ENCODE data around the gene HOXA7. TPM values are rescaled to one million over a fixed set of nuclear protein-coding genes. Genes with fewer than 3 reads are reported as not detected.

The HOXA7 gene
- total and polyA plus RNA-seq, 4 donors: 1.0 to 2.2 (median 1.4) TPM

DNA sequence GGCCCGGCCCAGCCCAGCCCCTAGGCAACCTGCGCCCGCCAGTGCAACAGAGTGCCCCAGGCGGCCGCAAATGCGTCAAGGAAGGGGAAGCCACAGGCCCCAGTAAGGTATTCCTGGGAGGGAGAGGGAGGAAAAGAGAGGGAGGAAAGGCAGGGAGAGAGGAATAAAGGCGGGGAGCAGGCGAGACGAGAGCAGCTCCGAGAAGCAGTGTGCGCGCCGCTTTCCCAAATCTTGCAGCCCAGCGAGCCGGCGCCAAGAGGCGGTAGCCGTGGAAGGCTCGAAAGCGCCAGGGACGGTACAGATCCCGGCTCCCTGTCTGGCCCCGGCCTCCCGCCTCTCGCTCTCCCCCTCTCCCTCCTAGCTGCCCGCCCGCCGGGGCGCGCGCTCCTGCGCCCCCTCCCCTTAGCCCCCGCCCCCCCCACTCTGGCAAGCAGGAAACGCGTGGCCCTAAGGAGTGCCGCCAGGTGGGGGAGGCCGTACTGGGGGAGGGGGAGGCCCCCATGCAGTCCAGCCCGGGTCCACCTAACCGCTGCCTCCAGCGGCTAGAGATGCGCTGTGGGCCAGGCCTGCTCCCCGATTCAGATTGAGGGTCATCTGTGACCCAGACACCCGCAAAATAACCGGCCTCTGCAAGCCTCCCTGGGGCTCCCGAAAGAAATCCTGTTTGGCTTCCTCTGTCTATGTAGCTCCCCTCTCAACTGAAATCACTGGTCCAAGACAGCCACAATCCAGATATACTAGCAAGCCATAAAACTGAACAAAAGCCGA lies 13.4 kb upstream of the HOXA7 start:
- 3 to 7% methylated on average over 23 to 46 of the region's 46 CpGs for WGBS, 2 donors
- TF ChIP-seq, protein P1, sequence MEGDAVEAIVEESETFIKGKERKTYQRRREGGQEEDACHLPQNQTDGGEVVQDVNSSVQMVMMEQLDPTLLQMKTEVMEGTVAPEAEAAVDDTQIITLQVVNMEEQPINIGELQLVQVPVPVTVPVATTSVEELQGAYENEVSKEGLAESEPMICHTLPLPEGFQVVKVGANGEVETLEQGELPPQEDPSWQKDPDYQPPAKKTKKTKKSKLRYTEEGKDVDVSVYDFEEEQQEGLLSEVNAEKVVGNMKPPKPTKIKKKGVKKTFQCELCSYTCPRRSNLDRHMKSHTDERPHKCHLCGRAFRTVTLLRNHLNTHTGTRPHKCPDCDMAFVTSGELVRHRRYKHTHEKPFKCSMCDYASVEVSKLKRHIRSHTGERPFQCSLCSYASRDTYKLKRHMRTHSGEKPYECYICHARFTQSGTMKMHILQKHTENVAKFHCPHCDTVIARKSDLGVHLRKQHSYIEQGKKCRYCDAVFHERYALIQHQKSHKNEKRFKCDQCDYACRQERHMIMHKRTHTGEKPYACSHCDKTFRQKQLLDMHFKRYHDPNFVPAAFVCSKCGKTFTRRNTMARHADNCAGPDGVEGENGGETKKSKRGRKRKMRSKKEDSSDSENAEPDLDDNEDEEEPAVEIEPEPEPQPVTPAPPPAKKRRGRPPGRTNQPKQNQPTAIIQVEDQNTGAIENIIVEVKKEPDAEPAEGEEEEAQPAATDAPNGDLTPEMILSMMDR (IDR thresholded peaks at IDR 0.05; ENCODE audit: control extremely low read depth, extremely low read depth): no peak
- H3K9me3 ChIP-seq (ENCODE audit: control insufficient read depth in 4 of 4, insufficient read depth in 3 of 4, low read length in 3 of 4): peaks cover 0 to 15% (median 0%) of the 10 kb centered on the region in 4 donors
- DNase-seq: peak in 1 of 3 donors; percentile 36
- no peak overlapping the region for H3K27ac ChIP-seq (ENCODE audit: low read depth in 1 of 2, low read length in 1 of 2)
- no peak overlapping the region for H3K4me3 ChIP-seq
- peaks cover 0 to 30% (median 7%) of the 10 kb centered on the region in 5 donors for H3K4me1 ChIP-seq (ENCODE audit: control insufficient read depth in 5 of 5, insufficient read depth in 5 of 5, low read length in 5 of 5)
- H3K27me3 ChIP-seq (ENCODE audit: control insufficient read depth in 3 of 3, insufficient read depth in 3 of 3, low read length in 2 of 3): peaks cover 16 to 91% (median 82%) of the 10 kb centered on the region in 3 donors
- ATAC-seq (ENCODE audit: insufficient read depth, low FRiP score): no peak
- H3K9ac ChIP-seq (ENCODE audit: insufficient read depth in 1 of 2, low read length in 2 of 2): peak overlapping the region in 1 of 2 donors; percentile 23
- H3K36me3 ChIP-seq (ENCODE audit: control insufficient read depth in 4 of 4, insufficient read depth in 4 of 4, low read length in 4 of 4): no peaks in the 10 kb centered on the region

- Histone ChIP-seq H3K27me3 (ENCODE audit: control insufficient read depth in 3 of 3, insufficient read depth in 3 of 3, low read length in 2 of 3) (peaks cover 8 to 97% (median 91%) of the 10 kb centered on the region in 3 donors), H3K36me3 (ENCODE audit: control insufficient read depth in 4 of 4, insufficient read depth in 4 of 4, low read length in 4 of 4) (no peaks in the 10 kb centered on the region), H3K27ac (ENCODE audit: low read depth in 1 of 2, low read length in 1 of 2) (no peak overlapping the region), H3K9ac (ENCODE audit: insufficient read depth in 1 of 2, low read length in 2 of 2) (no peak overlapping the region), H3K4me3 (no peak overlapping the region), H3K4me1 (ENCODE audit: control insufficient read depth in 5 of 5, insufficient read depth in 5 of 5, low read length in 5 of 5) (peaks cover 0 to 30% (median 5%) of the 10 kb centered on the region in 5 donors), H3K9me3 (ENCODE audit: control insufficient read depth in 4 of 4, insufficient read depth in 3 of 4, low read length in 3 of 4) (peaks cover 0 to 12% (median 0%) of the 10 kb centered on the region in 4 donors)
- 15 to 40% methylated on average over 25 of the region's 25 CpGs for WGBS, 2 donors
- TF ChIP-seq, protein P1 (IDR thresholded peaks at IDR 0.05; ENCODE audit: control extremely low read depth, extremely low read depth): no peak
- DNase-seq: peak in 1 of 3 donors; percentile 45
- ATAC-seq (ENCODE audit: insufficient read depth, low FRiP score): no peak
Measured at GRCh38 chr7:27168265-27168947, 11.9 kb upstream of the HOXA7 start.

DNA sequence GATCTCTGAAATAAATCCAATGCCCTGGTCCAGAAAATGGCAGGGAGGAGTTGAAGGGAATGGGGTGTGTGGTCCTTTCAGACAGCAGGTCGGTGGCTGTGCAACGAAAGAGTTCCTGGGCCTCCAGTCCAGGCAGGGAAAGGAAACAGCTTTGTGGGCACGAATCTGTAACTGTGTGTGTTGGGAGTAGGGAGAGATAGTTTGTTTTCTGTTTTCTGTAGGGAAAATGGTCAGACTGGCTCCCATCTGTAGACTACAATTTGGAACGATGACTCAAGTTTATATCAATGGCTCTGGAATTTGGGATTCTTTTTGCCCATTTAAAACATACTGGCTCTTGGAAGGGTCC lies 11.4 kb upstream of the HOXA7 start:
- Histone ChIP-seq H3K36me3 (ENCODE audit: control insufficient read depth in 4 of 4, insufficient read depth in 4 of 4, low read length in 4 of 4) (no peaks in the 10 kb centered on the region), H3K9ac (ENCODE audit: insufficient read depth in 1 of 2, low read length in 2 of 2) (no peak overlapping the region), H3K27me3 (ENCODE audit: control insufficient read depth in 3 of 3, insufficient read depth in 3 of 3, low read length in 2 of 3) (peaks cover 8 to 98% (median 92%) of the 10 kb centered on the region in 3 donors), H3K9me3 (ENCODE audit: control insufficient read depth in 4 of 4, insufficient read depth in 3 of 4, low read length in 3 of 4) (peaks cover 0 to 8% (median 0%) of the 10 kb centered on the region in 4 donors), H3K4me3 (no peak overlapping the region), H3K27ac (ENCODE audit: low read depth in 1 of 2, low read length in 1 of 2) (no peak overlapping the region), H3K4me1 (ENCODE audit: control insufficient read depth in 5 of 5, insufficient read depth in 5 of 5, low read length in 5 of 5) (peaks cover 0 to 25% (median 5%) of the 10 kb centered on the region in 5 donors)
- DNase-seq: peak in 1 of 3 donors; percentile 29
- WGBS, 2 donors: 15 to 44% methylated on average over 4 of the region's 4 CpGs
- ATAC-seq (ENCODE audit: insufficient read depth, low FRiP score): no peak
- TF ChIP-seq, protein P1 (IDR thresholded peaks at IDR 0.05; ENCODE audit: control extremely low read depth, extremely low read depth): no peak
